GM12872 (cell line): ENCODE data around the gene RADIL.

ENCODE experiments used
- TF ChIP-seq, protein P1 (sequence below): IDR thresholded peaks from 3 replicates; pipeline ENCODE4 v1.5.1; 2011; ENCODE audit warnings: low read depth, mild to moderate bottlenecking, low read length, moderate library complexity; ENCODE audit not compliant: insufficient read depth

RADIL gene

DNA sequence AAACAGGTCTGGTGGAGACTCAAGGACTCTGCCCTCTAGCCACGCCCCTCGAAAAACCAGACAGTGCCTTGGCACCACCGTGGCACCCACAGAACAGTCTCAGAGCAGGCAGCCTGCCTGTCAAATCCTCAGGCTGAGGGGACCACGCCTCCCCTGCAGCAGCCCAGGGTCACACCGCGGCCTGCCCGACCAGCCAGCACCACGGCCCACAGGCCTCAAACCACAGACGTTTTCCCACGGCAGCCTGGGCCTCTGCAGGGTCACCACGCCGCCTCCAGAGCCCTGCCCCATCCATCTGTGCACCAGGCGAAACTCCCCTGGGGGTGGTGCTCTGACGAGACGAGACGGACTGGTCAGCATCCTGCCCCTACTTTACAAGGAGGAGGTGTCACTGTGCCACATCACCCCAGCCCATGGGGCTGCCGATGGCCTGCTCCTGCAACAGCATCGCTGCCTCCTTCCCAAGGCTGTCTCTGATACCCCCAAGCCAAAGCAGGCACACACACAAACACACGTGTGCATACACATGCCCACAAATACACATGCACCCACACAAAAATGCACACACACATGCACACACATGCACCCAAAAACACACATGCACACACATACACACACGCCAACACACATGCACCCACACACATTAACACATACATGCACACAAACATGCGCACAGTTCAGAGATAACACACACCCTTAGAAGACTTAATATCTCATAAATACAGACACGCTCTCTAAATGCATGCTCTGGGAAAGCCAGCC, 46.3 kb downstream of the RADIL start:
- TF ChIP-seq, protein P1, sequence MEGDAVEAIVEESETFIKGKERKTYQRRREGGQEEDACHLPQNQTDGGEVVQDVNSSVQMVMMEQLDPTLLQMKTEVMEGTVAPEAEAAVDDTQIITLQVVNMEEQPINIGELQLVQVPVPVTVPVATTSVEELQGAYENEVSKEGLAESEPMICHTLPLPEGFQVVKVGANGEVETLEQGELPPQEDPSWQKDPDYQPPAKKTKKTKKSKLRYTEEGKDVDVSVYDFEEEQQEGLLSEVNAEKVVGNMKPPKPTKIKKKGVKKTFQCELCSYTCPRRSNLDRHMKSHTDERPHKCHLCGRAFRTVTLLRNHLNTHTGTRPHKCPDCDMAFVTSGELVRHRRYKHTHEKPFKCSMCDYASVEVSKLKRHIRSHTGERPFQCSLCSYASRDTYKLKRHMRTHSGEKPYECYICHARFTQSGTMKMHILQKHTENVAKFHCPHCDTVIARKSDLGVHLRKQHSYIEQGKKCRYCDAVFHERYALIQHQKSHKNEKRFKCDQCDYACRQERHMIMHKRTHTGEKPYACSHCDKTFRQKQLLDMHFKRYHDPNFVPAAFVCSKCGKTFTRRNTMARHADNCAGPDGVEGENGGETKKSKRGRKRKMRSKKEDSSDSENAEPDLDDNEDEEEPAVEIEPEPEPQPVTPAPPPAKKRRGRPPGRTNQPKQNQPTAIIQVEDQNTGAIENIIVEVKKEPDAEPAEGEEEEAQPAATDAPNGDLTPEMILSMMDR = no peak

DNA sequence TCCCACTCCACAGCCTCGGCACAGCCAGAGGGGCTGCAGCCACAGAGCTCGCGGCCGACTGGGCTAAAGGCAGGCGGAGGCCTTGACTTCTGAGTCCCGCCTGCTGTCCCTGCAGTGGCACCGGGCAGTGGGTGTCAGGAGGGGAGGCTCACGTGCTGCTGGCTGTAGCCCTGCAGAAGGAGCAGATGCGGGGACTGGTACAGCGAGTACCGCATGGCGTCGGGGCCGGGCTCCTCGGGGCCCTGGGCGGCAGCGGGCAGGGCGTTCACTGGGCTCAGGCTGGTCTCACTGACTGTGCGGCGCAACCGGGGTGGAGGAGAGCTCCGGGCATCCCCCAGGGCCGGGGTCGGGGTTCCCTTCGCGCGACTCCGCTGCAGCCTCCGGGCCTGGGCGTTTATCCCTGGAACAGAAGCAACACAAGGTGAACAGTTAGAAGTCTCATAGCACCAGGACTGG, 47.3 kb downstream of the RADIL start:
- TF ChIP-seq, protein P1 = no peak

DNA sequence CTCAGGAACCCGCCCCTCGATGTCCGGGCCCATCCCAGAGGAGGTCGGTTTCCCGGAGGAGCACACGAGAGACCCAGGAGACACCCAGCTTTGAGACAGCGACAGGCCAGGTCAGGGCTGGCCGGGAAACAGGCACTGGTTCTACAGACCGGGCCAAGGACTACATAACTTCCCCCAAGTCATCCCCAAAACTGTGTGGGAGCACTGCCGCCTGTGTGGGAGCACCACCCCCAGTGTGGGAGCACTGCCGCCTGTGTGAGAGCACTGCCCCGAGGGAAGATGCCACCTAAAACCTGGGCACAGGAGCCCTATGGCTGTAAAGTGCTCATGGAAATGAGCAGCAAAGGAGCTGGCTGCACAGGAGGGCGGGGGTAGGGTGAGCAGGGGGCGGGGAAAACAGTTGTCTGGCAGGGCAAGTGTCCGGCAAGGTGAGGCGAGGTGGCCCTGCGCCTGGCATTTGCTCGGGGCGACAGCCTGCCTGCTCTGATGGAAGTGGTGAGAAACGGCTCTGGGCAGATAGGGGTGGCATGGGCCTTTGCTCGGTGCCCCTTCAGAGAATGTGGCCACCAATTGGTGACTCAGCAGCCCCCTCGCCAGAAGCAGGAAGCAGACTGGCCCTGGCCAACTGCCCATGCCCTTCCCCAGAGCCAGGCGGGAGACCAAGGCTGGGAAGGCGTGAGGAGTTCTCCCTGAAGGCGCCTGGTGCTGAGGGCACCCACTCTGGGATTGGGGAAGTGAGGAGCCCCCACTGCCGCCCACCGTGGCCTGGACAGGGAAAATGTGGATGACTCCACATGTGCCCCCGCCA, 47.9 kb downstream of the RADIL start:
- TF ChIP-seq, protein P1 = no peak

DNA sequence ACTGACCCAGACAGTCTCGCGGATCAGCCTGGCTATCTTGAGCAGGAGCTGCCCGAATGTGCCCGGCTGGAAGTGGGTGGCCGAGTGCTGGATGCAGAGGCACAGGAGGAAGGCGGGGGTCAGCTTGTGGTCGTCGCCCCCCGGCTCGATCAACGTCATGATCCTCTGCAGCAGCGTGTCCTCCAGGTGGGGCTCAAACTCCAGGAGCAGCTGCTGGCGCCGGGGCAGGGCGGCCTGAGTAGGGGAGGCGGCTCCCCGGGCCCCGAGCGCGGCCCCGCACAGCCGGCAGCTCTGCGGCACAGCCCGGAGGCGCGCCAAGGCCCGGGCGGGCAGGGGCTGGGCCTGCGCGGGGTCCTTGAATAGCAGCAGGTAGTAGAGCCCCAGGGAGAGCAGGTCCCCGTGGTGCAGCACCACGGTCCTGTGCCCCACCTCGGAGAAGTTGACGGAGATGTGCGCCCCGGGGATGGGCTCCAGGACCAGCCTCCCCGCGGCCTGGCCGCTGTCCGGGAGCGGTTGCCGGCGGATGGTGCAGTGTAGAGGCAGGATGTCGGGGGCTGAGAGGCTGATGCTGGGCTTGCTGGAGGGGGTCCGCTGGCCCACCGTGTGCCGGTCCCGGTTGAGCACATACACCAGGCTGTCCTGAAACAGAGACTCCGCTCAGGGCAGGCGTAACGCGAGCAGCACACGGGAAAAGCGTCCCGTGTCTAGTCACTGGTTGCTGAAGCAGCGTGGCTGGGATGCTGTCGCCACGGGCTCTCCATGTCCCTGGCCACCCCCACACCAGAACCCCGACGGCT, 48.7 kb downstream of the RADIL start:
- TF ChIP-seq, protein P1 = no peak

DNA sequence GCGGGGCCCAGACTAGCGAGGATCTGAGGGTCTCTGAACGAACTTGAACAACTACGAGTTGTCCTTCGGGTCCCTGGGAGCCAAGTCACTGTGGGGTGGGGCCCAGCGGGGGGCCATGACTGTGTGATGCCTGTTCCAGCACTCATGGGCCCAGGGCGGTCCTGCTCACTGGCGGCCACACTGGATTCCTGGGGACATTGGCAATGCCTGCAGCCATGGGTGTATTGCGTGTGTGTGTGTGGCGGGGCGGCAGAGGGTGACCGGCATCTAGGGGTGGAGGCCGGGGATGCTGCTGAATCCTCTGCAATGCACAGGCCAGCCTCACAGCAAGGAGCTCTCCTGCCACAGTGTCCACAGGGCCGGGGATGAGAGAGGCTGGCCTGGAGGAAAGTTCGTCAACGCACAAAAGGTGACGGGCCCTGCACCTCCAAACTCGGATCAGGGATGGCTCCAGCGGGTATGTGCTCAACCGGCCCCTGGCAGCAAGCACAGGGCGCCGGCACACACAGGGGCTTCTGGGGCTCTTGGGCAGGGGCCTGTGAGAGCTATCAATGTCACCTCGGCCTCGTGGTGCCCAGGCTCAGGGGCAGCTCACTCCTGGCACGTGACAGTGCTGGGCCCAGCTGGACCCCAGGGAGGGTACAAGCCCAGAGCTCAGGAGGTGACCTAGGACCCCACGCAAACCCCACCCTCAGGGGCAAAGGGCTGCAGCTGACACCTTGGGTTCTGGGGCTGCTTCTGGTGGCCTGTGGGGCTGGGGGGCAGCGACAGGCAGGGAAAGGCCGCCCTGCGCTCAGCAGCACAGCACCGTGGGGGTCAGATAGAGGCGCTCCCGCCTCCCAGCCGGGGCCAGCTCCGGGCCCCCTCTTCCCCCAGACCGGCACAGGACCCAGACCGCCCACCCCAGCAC, 49.6 kb downstream of the RADIL start:
- TF ChIP-seq, protein P1 = no peak

DNA sequence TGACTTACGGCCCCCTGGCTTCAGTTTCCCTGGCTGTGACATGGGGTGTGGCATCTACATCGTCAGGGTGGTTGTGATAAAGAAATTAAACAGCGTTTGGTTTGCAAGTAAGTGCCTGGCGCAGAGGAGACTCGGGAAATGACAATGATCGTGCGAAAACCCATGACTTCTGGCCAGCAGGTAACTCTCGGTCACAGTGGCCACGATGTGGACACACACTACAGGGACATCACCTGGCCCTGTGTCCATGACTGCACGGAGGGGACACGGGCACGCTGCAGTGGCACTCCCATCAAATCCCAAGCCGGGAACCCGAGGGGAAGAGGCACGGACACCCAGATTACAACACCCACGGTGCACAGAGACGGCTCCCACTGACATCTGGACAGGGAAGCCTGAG, 50.3 kb downstream of the RADIL start:
- TF ChIP-seq, protein P1 = no peak
